Activated CD4-positive, alpha-beta T cell treated with anti-CD3 and anti-CD28 coated beads, Interleukin-10, Interleukin-2, amounts not matched to agents 100 ng/mL and 50 ng/mL, durations not matched to agents 16 hours and 8 hours (primary cell): ENCODE results near the gene FARS2.

Source experiments
- DNase-seq: peaks from one replicate; pipeline ENCODE4 v3.0.0-alpha.2; 2020

The FARS2 gene

DNA sequence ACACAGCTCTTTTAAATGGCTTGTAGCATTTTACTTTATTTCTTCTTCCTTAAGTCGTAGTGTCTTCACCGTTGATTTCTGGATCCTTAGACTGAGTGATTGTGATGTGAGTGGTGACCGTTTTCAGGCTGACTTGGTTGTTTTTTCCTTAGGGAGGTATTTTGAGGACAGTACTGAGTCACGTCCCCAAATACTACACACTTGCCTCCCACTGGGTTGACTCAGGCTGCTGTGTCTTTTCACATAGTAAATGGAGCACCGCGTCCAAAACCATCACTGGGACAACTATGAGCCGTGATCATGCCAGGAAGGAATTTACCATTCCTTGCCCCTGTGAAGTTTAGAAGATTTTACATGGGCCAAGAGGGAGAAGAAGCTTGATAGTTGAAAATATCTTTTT lies 174.1 kb downstream of the FARS2 start:
- no peak for DNase-seq

GRCh38 chr6:5438922-5439584 lies 177.7 kb downstream of the FARS2 start:
- no peak for DNase-seq

GRCh38 chr6:5439749-5440148 lies 178.4 kb downstream of the FARS2 start:
- DNase-seq, result no peak

DNA sequence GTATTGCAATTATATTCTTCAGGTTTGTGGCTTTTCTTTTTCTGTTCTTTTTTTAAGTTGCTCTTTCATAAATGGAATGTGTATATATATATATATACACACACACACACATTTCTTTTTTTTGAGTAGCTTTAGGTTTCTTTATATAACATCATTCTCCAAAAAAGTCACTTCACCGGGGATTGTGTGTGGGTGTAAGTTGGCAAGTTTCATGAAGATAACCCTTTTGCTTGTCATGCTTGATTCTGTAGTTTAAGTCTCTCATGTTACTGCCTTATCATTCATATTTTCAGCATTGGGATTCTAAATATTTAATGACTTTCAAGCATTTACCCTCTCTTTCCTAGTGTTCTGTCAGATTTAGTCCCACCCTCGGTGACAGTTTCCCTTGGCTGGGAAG lies 181.0 kb downstream of the FARS2 start:
- no peak for DNase-seq

- DNase-seq, result no peak
Measured at GRCh38 chr6:5442916-5443315, 181.6 kb downstream of the FARS2 start.

- DNase-seq, result no peak
Measured at GRCh38 chr6:5443491-5443890, 182.2 kb downstream of the FARS2 start.

DNA sequence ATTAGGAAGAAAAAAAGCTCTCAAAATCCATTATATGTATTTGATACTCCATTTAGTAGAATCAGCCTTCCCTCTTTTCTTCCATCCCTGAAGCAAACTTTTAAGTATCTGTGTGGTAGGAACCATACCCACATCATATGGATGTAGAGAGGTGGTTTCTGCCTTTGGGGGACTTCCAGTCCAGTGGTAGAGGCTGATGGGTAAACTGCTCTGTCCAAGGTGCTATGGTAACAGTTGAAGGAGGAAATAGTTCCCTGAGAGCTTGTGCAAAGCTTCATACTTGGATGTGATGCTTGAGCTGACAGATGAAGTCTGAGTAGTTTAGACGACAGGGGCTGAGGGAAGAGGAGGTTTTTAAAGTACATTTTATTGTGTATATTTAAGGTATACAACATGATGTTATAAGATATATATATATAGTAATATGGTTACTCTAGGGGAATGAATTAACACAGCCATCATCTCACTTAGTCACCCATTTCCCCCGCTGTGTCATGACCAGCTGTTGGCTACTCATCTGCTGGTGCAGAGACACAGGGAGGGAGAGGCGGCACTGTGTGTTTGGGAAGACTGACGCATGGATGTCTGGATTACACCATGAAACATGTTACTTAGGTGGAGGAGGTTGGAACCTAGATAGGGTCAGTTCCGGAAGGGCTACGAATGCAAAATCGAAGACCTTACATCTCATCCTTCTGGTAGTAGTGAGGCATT lies 185.2 kb downstream of the FARS2 start:
- DNase-seq, result no peak

DNA sequence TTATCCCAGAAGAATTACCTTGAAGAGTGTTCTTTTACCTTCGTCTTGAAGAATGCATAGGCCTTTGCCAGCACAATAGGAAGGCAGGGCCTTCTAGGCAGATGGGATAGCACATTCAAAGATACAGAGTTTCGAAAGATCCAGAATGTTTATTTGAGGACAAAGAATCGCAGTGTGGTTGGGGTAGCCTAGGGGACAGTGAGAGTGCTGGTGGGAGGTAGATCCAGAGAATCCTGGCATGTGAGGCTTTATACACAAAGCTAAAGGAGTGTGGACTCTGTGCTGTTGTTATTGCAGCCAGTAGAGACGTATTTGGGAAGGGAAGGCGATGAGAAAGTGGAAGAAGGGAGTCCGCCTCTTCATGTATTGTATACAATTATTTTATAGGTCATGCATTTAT lies 186.6 kb downstream of the FARS2 start:
- no peak for DNase-seq

DNA sequence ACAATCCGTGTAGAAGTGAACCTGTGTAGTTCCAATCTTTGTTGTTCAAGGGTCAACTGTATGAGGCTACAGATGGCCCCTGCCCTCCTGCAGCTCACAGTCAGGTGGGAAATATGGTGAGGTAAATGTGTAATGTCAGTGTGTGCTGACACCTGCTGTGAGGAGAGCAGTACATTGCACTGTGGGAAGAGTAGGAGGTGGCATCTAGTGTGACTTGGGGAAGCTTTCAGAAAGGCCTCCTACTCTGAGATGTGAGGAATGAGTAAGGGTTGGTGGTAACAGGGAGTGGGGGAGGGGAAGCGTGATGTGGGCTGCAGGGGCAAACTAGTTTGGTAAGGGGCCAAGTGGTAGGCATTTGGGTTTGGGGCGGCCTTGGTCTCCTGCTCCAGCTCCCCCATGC lies 188.8 kb downstream of the FARS2 start:
- peak; percentile 4 for DNase-seq

DNA sequence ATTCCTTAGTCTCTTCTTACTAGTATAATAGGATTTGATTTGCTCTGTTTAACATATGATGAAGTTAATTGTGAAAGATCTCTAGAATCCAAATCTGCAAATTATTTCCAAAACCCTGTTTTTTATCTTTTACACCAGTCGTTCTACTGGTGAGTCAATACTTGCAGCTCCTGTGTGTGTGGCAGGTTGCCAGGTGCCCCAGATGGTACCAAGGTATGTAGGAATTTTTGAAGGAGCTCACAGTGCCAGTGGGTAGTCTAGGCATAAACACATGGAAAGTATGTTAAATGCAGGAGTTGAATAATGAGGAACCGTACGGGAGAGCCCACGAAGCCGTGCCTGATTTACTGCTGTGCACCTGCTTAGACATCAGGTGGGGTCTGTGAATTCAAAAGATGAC lies 192.2 kb downstream of the FARS2 start:
- DNase-seq, result no peak

DNA sequence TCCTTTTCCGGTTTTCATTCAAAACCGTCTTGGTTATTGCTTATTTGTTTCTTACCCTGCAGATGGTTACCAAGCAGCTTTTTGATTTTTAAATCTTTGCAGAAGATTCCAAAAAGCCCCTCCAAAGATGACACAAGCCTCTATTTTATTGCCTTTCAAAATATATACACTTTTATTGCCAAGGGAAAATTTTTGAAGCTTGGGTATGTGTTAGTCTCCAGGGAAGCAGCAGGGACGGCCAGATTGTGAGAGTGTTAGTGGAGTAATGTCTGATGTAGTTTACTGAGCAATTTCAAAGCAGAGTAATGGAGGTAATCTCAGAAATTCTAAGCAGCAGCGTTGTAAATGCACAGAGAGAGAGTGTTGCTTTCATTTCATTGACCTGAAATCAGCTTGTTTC lies 193.8 kb downstream of the FARS2 start:
- DNase-seq, result no peak

DNA sequence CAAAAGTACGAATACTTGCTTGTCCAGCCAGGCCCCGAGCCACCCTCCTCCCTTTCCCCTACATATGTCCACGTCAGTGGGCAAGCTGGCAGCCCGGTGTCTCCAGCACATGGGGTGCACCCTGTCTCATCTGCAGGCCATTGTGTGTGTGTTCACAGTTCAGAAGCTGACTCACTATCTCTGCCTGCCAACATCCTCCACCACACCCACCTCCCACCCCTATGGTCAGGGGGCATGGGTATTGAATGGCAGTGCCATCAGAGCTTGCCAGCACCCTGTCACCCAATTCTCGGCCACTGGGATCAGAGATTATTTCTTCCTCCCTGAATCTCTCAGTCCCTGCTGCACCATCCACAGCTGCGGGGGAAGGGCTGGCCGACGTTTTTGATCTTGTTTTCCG lies 195.7 kb downstream of the FARS2 start:
- DNase-seq, result no peak

DNA sequence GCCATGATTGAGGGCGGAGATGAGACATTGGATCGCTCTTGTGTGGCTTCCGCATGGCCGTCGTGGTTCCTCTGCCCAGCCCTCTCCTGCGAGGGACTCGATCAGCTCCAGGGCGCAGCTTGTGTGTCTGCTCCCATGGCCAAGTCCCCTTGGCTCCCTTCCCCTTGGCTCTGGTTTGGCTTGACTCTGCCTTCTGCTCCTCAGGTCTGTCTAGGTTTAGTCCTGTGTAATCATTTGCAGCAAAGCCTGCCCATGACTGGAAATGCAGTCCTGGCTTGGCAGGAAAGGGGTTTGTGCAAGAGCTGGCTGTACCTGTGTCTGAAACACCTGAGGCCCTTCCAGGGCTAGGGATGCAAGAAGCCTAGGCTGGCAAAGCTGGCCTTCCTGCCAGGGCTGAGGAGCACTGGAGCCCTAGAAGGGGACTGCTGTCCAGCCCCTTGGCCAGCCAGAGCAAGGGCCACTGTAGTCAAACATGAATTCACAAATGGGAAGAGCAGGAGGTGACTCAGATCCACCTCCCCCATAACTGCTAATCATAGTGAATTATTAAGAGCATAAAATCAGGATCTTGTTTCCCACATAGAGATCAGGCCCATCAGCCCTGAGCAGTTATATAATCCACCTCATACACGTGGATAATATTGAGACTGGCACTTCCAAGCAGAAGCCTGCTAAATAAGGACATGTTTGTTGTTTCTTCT lies 196.8 kb downstream of the FARS2 start:
- no peak for DNase-seq

- no peak for DNase-seq
Measured at GRCh38 chr6:5459346-5459745, 198.0 kb downstream of the FARS2 start.

- no peak for DNase-seq
Measured at GRCh38 chr6:5461365-5461764, 200.1 kb downstream of the FARS2 start.

GRCh38 chr6:5462856-5463255 lies 201.5 kb downstream of the FARS2 start:
- DNase-seq, result no peak

DNA sequence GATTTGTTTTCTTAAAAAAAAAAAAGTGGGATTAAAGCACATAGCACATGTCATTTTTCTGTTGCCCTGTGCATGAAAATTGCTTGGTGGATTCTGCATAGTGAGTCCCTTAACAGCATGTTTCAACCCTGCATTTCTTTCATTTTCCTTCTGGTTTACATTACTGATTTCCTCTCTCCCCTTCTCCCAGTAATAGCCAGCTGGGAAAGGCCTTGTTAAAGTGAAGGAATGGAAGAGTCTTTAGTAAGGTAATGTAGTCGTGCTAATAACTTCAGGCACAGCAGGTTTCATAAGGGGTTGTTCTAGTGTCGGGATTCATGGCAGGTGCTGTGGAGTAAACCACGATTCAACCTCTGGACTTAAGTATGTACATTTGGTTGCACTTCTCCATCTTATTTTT lies 202.4 kb downstream of the FARS2 start:
- no peak for DNase-seq

GRCh38 chr6:5464099-5464885 lies 203.0 kb downstream of the FARS2 start:
- DNase-seq, result no peak

- DNase-seq, result no peak
Measured at GRCh38 chr6:5466281-5467136, 205.2 kb downstream of the FARS2 start.

- DNase-seq, result no peak
Measured at GRCh38 chr6:5468586-5468985, 207.3 kb downstream of the FARS2 start.

DNA sequence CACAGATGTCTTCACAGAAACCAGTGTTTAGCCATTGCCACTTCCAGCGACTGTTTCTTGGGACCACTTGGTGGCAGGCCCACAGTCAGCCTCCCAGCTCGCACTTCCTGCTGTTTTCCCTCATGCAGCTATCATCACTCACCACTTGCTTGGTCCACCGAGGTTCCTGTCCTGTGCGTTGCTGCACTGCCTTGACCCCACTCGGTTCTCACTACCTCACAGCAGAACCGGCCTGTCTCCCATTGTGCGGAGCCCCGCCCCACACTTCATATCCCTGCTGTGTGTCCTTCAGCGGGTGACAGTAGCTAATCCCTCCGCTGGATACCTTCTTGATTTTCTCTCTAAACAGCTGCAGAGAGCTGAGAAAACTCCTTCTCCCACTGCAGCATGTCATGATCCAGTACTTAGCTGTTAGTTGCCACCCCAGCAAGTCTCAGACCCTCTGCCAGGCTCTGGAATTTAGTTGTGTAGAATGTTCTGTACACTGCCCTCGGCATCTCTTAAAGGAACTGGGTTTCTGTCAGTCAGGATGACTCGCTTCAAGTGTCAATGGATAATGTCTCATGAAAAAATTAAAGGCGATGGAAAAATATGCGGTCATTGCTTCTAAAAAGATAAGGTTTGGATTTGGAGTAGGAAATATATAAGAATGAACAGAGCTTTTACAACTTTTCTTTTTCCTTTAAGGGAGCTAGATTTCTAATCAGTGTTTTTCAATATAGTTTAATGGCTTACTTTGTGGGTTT lies 208.0 kb downstream of the FARS2 start:
- DNase-seq, result no peak

DNA sequence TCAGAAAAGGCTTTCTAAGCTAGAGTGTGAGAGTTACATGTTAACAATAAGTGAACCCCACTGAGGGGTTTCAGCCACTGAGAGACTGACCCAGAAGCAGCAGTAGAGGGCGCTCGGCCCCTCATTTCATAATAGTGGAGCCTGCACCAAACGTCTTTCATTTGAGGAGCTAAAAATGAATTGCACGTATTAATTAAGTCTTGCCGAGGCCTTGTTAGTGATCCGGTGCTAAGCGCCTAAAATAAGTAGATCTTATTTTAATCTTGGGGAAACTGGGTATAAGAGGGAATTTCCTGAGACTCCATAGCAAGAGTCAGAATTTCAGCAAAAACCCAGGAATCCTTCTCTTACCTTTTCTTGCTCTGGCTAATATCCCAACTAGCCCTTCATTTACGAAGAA lies 209.7 kb downstream of the FARS2 start:
- DNase-seq, result peak; percentile 58
